ENCODE measurements around the gene CXorf49.
"Not testable (repeated sequence)": the region's sequence is repeated elsewhere in the genome, so short reads cannot be mapped to it uniquely, and the experiment has no call there.

GRCh38 chrX:71716323-71716722 lies 1.8 kb downstream of the CXorf49 start:
- not testable (repeated sequence) for TF ChIP-seq POLR2AphosphoS5, CTCF, POLR2A (IDR thresholded peaks at IDR 0.05)

Data from breast epithelium (tissue), 3 donors.